GM18505 (cell line): ENCODE results near the gene IZUMO2.

Experiments used
- ATAC-seq: cut with Tn5 transposase; IDR thresholded peaks from one replicate; pipeline ENCODE4 v1.9.1; 2021; ENCODE audit not compliant: unreplicated experiment
- POLR2A ChIP-seq: IDR thresholded peaks from 4 replicates; pipeline ENCODE4 v1.6.1; 2011; ENCODE audit warnings: borderline replicate concordance; ENCODE audit not compliant: insufficient read depth, insufficient read length; ENCODE audit errors: extremely low read depth

Gene IZUMO2

GRCh38 chr19:50197348-50197747 is 34.3 kb upstream of the IZUMO2 start:
- TF ChIP-seq POLR2A: no peak
- no peak for ATAC-seq

GRCh38 chr19:50196322-50196932 is 33.3 kb upstream of the IZUMO2 start:
- no peak for TF ChIP-seq POLR2A

DNA sequence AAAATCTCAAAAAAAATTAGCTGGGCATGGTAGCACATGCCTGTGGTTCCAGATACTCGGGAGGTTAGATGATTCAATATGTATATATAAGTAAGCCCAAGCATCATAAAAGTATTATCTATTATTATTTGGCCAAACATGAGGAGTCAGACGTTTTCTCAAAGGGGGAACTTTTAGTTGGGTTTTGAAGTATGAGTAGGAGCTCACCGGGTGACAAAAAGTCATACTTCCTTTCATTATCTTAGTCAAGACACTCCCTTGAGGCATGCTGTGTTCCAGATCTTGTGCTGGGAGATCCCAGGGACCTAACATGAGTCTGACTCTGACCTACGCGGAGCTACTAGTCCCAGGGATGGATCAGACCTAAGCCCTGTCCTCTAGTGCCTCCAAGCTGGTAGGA is 32.1 kb upstream of the IZUMO2 start:
- no peak for TF ChIP-seq POLR2A
- ATAC-seq: no peak

More at GRCh38 chr19:50196322-50196932, 33.3 kb upstream of the IZUMO2 start:
- ATAC-seq: no peak

- no peak for TF ChIP-seq POLR2A
- no peak for ATAC-seq
These were observed 29.6 kb upstream of the IZUMO2 start for GRCh38 chr19:50192463-50193211.

GRCh38 chr19:50191216-50191615 is 28.1 kb upstream of the IZUMO2 start:
- ATAC-seq: no peak

DNA sequence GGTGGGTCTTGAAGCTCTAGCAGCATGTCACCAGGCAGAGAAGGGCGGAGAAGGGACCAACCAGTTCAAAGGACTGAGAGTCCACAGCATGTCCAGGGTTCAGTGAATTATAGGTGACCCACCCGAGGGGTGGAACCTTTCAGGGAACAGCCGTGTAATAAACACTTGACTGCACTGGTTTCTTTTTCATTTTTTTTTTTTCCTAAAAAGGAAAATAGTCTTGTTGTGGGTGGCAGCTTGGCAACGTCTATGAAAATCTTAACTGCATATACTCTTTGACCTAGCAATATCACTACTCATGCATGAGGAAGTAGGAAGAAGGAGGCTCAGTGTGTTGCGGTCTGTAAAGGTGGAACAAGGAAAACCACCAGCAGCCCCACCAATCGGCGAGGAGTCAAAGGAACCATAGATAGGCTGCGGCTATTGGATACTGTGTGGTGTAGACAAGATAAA is 27.4 kb upstream of the IZUMO2 start:
- TF ChIP-seq POLR2A: no peak
- ATAC-seq: no peak

More at GRCh38 chr19:50191216-50191615, 28.1 kb upstream of the IZUMO2 start:
- no peak for TF ChIP-seq POLR2A

DNA sequence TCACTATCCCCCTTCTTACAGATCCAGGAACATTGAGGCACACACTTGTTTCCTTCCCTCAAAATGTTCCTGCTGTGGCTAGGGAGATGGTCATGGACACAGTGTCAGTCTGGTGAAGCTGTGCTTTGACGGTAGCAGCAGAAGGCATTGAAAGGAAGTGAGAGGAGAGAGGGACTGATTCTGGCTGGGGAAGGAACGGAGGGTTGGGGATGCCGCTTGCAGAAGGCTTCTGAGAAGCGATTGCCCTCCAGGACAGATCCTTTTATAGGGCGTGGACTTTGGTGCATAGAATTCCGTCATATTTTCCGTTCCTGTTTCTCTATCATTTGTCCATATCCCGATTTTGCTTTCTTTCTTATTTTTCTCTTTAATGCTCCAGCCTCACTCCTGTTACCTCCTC is 26.2 kb upstream of the IZUMO2 start:
- no peak for TF ChIP-seq POLR2A

GRCh38 chr19:50187937-50188336 is 24.9 kb upstream of the IZUMO2 start:
- no peak for ATAC-seq
- no peak for TF ChIP-seq POLR2A

More for the DNA sequence above, 26.2 kb upstream of the IZUMO2 start:
- no peak for ATAC-seq

- no peak for ATAC-seq
- no peak for TF ChIP-seq POLR2A
These were observed 21.1 kb upstream of the IZUMO2 start for GRCh38 chr19:50184196-50184595.

DNA sequence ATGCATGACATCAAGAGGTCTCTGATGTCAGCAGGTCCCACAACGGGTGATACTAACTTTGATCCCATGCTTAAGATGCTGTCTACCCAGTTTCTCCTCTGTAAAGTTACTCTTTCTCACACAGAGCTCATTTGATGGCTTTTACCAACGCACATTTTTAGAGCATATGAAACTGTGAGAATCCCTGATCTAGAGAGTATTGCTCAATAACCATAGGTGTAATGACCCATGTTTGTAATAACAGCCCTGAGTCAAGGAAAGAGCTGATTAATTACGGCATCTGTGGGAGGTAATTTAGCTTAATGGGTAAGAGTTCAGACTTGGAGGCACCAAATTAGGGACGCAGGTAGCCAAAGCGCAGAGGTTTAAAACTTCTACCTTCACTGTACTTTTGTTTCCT is 18.0 kb upstream of the IZUMO2 start:
- no peak for ATAC-seq
- TF ChIP-seq POLR2A: no peak

DNA sequence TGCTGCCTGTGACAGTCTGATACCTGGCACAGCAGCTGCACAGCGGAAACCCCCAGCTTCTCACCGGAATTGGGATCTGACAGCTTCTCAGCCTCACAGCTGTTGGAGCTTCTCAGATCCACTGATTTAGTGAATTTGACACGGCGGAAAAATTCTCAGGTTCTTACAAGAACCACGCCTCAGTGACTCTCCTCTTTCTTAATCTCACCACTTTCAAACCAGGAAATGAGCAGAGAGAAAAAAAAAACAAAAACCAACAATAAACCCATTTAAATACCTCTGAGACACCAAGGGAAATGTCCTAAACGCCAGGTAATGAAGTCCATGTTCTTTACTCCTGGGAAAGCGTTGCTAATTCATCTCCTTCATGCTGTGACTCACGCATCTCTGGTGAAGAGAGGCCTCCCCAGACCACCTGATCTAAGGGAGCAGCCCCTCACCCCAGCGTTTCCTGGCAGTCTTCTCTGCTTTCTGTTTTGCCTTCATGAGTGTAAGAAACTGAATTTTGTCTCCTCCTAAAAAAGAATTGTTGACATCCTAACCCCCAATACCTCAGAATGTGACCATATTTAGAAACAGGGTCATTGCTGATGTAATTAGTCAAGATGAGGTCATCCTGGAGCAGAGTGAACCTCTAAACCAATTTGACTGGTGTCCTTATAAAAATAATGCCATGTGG is 15.9 kb upstream of the IZUMO2 start:
- ATAC-seq: no peak
- TF ChIP-seq POLR2A: no peak

DNA sequence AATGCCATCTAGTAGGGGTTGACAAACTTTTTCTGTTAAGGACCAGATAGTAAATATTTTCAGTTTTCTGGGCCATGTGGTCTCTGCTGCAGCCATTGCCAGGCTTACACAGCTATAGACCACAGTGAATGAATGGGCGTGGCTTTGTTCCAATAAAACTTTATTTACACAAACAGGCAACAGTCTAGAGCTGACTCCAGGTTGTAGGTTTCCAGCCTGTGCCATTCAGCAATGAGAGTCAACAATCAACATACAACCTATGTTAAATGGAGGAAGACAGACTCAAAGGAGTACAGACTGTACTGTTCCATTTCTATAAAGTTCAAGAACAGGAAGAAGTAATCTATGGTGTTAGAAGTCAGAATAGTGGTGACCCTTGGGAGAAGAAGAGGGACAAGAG is 15.2 kb upstream of the IZUMO2 start:
- ATAC-seq: no peak
- TF ChIP-seq POLR2A: no peak

DNA sequence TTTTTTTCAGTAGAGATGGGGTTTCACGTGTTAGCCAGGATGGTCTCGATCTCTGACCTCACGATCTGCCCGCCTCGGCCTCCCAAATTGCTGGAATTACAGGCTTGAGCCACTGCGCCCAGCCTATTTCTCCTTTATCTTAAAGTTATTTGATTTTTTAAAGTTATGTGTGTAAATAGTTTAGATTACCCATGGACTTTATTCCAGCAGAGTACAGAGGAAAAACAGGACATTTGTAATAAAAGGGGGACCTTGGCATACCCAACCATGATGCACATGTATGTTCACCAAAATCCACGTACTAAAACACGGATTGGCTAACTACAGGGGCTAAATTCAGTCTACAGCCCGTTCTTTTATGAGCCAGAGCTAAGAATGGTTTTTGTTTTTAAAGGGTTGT is 13.7 kb upstream of the IZUMO2 start:
- no peak for ATAC-seq
- no peak for TF ChIP-seq POLR2A

- ATAC-seq: no peak
- TF ChIP-seq POLR2A: no peak
These were observed 12.8 kb upstream of the IZUMO2 start for GRCh38 chr19:50175924-50176323.
